ENCODE results near the gene FIBCD1. TPM values are rescaled to one million over a fixed set of nuclear protein-coding genes. Genes with fewer than 3 reads are reported as not detected.

FIBCD1 gene
- total and polyA plus RNA-seq, 2 experiments from 2014 or later, result 4.4 to 5.6 TPM

- no peak for TF ChIP-seq NANOG (IDR thresholded peaks at IDR 0.05; ENCODE audit: borderline replicate concordance)
- no peak for TF ChIP-seq REST (IDR thresholded peaks at IDR 0.05; ENCODE audit: unreplicated experiment)
- no peak for TF ChIP-seq ETS1 (IDR thresholded peaks at IDR 0.05)
- TF ChIP-seq EZH2phosphoT487 (IDR thresholded peaks at IDR 0.05; ENCODE audit: unreplicated experiment), result no peak
- TF ChIP-seq CREB1 (CRISPR knock-in tag; IDR thresholded peaks at IDR 0.05; ENCODE audit: low read depth), result no peak
- TF ChIP-seq ZNF331 (CRISPR knock-in tag; IDR thresholded peaks at IDR 0.05; ENCODE audit: low read depth), result no peak
- TF ChIP-seq POLR2AphosphoS5 (IDR thresholded peaks at IDR 0.05; ENCODE audit: low read depth), result no peak
- no peak for TF ChIP-seq ZNF114 (CRISPR knock-in tag; IDR thresholded peaks at IDR 0.05)
- TF ChIP-seq, protein P1, sequence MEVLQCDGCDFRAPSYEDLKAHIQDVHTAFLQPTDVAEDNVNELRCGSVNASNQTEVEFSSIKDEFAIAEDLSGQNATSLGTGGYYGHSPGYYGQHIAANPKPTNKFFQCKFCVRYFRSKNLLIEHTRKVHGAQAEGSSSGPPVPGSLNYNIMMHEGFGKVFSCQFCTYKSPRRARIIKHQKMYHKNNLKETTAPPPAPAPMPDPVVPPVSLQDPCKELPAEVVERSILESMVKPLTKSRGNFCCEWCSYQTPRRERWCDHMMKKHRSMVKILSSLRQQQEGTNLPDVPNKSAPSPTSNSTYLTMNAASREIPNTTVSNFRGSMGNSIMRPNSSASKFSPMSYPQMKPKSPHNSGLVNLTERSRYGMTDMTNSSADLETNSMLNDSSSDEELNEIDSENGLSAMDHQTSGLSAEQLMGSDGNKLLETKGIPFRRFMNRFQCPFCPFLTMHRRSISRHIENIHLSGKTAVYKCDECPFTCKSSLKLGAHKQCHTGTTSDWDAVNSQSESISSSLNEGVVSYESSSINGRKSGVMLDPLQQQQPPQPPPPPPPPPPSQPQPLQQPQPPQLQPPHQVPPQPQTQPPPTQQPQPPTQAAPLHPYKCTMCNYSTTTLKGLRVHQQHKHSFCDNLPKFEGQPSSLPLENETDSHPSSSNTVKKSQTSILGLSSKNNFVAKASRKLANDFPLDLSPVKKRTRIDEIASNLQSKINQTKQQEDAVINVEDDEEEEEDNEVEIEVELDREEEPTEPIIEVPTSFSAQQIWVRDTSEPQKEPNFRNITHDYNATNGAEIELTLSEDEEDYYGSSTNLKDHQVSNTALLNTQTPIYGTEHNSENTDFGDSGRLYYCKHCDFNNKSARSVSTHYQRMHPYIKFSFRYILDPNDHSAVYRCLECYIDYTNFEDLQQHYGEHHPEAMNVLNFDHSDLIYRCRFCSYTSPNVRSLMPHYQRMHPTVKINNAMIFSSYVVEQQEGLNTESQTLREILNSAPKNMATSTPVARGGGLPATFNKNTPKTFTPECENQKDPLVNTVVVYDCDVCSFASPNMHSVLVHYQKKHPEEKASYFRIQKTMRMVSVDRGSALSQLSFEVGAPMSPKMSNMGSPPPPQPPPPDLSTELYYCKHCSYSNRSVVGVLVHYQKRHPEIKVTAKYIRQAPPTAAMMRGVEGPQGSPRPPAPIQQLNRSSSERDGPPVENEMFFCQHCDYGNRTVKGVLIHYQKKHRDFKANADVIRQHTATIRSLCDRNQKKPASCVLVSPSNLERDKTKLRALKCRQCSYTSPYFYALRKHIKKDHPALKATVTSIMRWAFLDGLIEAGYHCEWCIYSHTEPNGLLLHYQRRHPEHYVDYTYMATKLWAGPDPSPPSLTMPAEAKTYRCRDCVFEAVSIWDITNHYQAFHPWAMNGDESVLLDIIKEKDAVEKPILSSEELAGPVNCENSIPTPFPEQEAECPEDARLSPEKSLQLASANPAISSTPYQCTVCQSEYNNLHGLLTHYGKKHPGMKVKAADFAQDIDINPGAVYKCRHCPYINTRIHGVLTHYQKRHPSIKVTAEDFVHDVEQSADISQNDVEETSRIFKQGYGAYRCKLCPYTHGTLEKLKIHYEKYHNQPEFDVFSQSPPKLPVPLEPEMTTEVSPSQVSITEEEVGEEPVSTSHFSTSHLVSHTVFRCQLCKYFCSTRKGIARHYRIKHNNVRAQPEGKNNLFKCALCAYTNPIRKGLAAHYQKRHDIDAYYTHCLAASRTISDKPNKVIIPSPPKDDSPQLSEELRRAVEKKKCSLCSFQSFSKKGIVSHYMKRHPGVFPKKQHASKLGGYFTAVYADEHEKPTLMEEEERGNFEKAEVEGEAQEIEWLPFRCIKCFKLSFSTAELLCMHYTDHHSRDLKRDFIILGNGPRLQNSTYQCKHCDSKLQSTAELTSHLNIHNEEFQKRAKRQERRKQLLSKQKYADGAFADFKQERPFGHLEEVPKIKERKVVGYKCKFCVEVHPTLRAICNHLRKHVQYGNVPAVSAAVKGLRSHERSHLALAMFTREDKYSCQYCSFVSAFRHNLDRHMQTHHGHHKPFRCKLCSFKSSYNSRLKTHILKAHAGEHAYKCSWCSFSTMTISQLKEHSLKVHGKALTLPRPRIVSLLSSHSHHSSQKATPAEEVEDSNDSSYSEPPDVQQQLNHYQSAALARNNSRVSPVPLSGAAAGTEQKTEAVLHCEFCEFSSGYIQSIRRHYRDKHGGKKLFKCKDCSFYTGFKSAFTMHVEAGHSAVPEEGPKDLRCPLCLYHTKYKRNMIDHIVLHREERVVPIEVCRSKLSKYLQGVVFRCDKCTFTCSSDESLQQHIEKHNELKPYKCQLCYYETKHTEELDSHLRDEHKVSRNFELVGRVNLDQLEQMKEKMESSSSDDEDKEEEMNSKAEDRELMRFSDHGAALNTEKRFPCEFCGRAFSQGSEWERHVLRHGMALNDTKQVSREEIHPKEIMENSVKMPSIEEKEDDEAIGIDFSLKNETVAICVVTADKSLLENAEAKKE (CRISPR knock-in tag; IDR thresholded peaks at IDR 0.05), result no peak
- no peak for TF ChIP-seq STAT1 (IDR thresholded peaks at IDR 0.05; ENCODE audit: unreplicated experiment)
- TF ChIP-seq JUNB (IDR thresholded peaks at IDR 0.05; ENCODE audit: unreplicated experiment), result no peak
- no peak for TF ChIP-seq CTCF (conservative IDR thresholded peaks at IDR 0.05; ENCODE audit: low read depth in 2 of 2)
- TF ChIP-seq EZH2 (IDR thresholded peaks at IDR 0.05; ENCODE audit: low read depth, unreplicated experiment), result no peak
- Histone ChIP-seq H3K79me2 (replicated peaks; ENCODE audit: insufficient read depth) (no peaks in the 10 kb centered on the region), H3K27me3 (ENCODE audit: insufficient read depth) (no peaks in the 10 kb centered on the region), H3K27ac (ENCODE audit: low read depth) (no peak overlapping the region), H2AFZ (no peak overlapping the region), H3K36me3 (ENCODE audit: insufficient read depth) (no peaks in the 10 kb centered on the region), H4K20me1 (replicated peaks; ENCODE audit: insufficient read depth) (no peaks in the 10 kb centered on the region), H3K4me1 (ENCODE audit: insufficient read depth) (no peaks in the 10 kb centered on the region), H3F3A (replicated peaks; ENCODE audit: low read depth) (no peaks in the 10 kb centered on the region), H3K4me2 (no peak overlapping the region), H3K4me3 (no peak overlapping the region), H3K9me2 (ENCODE audit: insufficient read depth) (no peaks in the 10 kb centered on the region)
- Mint-ChIP-seq H3K27me3 (ENCODE audit: insufficient read depth, low read depth, poor library complexity) (peaks cover 6% of the 10 kb centered on the region), H3K9me3 (no peaks in the 10 kb centered on the region), H3K27ac (no peak overlapping the region), H3K4me3 (no peak overlapping the region), H3K36me3 (ENCODE audit: low read depth) (no peaks in the 10 kb centered on the region), H3K4me1 (peaks cover 4% of the 10 kb centered on the region; the same call in 2 of the 3 replicates)
- ATAC-seq (no peak), DNase-seq (ENCODE audit: low spot score) (no peak)
These were observed 33.7 kb downstream of the FIBCD1 start for GRCh38 chr9:130905125-130905901.

Measured in GM23338 (cell line).